Measurements from ENCODE around the gene GJB4.

Gene GJB4

DNA sequence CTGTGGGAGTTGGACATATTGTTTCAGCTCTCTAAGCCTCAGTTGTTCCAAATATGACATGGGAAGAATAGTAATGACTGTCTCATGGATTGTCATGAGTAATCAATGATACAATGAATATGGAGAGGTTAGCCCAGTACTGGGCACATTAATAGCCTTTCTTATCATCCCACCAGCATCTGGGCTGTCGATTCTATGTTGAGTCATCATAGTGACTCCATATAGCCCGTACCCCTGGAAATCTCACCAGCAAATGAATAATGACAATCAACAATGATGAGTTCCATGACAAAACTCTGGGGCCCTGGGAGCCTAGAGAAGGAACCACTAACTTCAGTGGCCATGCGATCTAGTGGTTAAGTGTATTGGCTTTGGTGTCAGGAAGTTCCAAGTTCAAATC, 44.4 kb upstream of the GJB4 start:
- Histone ChIP-seq H3K27me3 (ENCODE audit: control insufficient read depth, low read length) (peaks cover 8% of the 10 kb centered on the region; the same call in 1 of the 2 replicates), H3K4me1 (ENCODE audit: control insufficient read depth, low read length) (no peaks in the 10 kb centered on the region), H3K4me3 (ENCODE audit: low read length) (no peak overlapping the region), H3K9me3 (ENCODE audit: control insufficient read depth, insufficient read depth, low read length) (no peaks in the 10 kb centered on the region), H3K36me3 (ENCODE audit: control insufficient read depth, low read length) (no peaks in the 10 kb centered on the region), H3F3A (ENCODE audit: control insufficient read depth, insufficient read depth) (no peaks in the 10 kb centered on the region), H3K9me2 (replicated peaks; ENCODE audit: control insufficient read depth, low read length) (no peaks in the 10 kb centered on the region), H3K79me2 (ENCODE audit: control insufficient read depth, low read length) (no peaks in the 10 kb centered on the region), H4K20me1 (ENCODE audit: control insufficient read depth, insufficient read depth, low read depth, low read length) (no peaks in the 10 kb centered on the region; the same call in 1 of the 2 replicates), H3K27ac (ENCODE audit: low read depth, low read length) (no peak overlapping the region), H3K4me2 (ENCODE audit: low read length) (no peak overlapping the region)
- TF ChIP-seq EZH2phosphoT487 (IDR thresholded peaks at IDR 0.05; ENCODE audit: borderline replicate concordance, low read length), result no peak
- TF ChIP-seq, protein P1, sequence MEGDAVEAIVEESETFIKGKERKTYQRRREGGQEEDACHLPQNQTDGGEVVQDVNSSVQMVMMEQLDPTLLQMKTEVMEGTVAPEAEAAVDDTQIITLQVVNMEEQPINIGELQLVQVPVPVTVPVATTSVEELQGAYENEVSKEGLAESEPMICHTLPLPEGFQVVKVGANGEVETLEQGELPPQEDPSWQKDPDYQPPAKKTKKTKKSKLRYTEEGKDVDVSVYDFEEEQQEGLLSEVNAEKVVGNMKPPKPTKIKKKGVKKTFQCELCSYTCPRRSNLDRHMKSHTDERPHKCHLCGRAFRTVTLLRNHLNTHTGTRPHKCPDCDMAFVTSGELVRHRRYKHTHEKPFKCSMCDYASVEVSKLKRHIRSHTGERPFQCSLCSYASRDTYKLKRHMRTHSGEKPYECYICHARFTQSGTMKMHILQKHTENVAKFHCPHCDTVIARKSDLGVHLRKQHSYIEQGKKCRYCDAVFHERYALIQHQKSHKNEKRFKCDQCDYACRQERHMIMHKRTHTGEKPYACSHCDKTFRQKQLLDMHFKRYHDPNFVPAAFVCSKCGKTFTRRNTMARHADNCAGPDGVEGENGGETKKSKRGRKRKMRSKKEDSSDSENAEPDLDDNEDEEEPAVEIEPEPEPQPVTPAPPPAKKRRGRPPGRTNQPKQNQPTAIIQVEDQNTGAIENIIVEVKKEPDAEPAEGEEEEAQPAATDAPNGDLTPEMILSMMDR (IDR thresholded peaks at IDR 0.05; ENCODE audit: low read depth, low read length, poor library complexity, severe bottlenecking), result no peak

DNA sequence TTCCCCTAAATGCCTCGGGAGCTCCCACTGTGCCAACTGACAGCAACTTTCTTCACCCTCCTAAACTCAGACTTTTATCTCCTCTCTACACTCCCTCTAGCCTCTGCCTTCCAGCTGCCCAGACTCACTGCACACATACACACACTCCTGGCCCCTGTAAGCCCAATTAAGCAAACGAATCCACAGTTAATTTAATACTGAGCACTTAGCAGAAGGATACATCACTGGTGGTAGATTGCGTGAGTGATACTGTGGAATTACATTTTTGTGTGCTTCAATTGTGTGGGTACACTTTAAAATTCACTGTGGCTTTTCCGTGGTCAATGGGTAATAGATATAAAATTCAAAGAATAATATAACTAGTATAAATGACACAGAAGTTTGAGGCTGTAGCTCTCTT, 38.3 kb upstream of the GJB4 start:
- TF ChIP-seq, protein P1 (IDR thresholded peaks at IDR 0.05; ENCODE audit: low read depth, low read length, poor library complexity, severe bottlenecking), result no peak
- TF ChIP-seq EZH2phosphoT487 (IDR thresholded peaks at IDR 0.05; ENCODE audit: borderline replicate concordance, low read length), result no peak
- no peaks in the 10 kb centered on the region for H3K9me2 ChIP-seq (replicated peaks; ENCODE audit: control insufficient read depth, low read length)
- H3K36me3 ChIP-seq (ENCODE audit: control insufficient read depth, low read length), result no peaks in the 10 kb centered on the region
- no peaks in the 10 kb centered on the region for H3K79me2 ChIP-seq (ENCODE audit: control insufficient read depth, low read length)
- no peak overlapping the region for H3K27ac ChIP-seq (ENCODE audit: low read depth, low read length)
- H3K27me3 ChIP-seq (ENCODE audit: control insufficient read depth, low read length), result peaks cover 18% of the 10 kb centered on the region; the same call in 1 of the 2 replicates
- H3K9me3 ChIP-seq (ENCODE audit: control insufficient read depth, insufficient read depth, low read length), result no peaks in the 10 kb centered on the region
- no peaks in the 10 kb centered on the region for H3K4me1 ChIP-seq (ENCODE audit: control insufficient read depth, low read length)
- H3K4me3 ChIP-seq (ENCODE audit: low read length), result no peak overlapping the region
- H3K4me2 ChIP-seq (ENCODE audit: low read length), result no peak overlapping the region
- H3F3A ChIP-seq (ENCODE audit: control insufficient read depth, insufficient read depth), result no peaks in the 10 kb centered on the region
- no peaks in the 10 kb centered on the region; the same call in 1 of the 2 replicates for H4K20me1 ChIP-seq (ENCODE audit: control insufficient read depth, insufficient read depth, low read depth, low read length)

DNA sequence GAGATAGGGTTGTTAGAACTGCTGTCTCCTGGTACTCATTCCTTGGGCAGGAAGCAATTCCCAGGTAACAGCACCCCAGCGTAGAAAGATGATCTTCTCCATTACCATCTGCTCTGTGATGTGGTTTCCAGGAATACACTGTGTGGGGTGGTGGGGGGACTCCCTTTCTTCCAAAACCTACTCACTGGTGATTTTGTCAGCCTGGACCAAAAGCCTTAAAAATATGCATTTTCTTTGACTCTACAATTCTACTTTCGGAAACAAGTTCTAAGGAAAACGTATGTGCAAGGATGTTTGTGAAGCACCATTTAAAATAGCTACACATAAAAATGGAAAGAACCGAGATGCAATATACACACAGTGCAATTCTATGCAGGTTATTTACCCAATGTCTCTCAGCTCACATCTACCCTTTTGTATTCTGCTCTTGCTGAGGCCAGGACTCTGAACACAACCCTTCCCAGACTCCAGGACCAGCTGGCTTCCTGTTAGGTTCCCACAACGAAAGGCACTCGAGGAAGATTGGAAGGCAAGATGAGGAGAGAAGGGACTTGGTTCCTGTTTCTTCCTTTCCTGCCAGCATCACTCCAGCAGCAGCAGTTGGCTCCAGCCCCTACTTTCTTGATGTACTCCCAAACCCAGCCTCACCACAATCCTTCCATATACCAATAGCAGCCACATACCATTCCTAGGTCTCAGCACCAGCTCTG, 37.7 kb upstream of the GJB4 start:
- no peaks in the 10 kb centered on the region for H3K9me3 ChIP-seq (ENCODE audit: control insufficient read depth, insufficient read depth, low read length)
- no peak overlapping the region for H3K27ac ChIP-seq (ENCODE audit: low read depth, low read length)
- no peaks in the 10 kb centered on the region for H3K9me2 ChIP-seq (replicated peaks; ENCODE audit: control insufficient read depth, low read length)
- H3K4me2 ChIP-seq (ENCODE audit: low read length), result no peak overlapping the region
- TF ChIP-seq, protein P1 (IDR thresholded peaks at IDR 0.05; ENCODE audit: low read depth, low read length, poor library complexity, severe bottlenecking), result no peak
- no peak for TF ChIP-seq EZH2phosphoT487 (IDR thresholded peaks at IDR 0.05; ENCODE audit: borderline replicate concordance, low read length)
- H3K27me3 ChIP-seq (ENCODE audit: control insufficient read depth, low read length), result peaks cover 18% of the 10 kb centered on the region; the same call in 1 of the 2 replicates
- H3F3A ChIP-seq (ENCODE audit: control insufficient read depth, insufficient read depth), result no peaks in the 10 kb centered on the region
- H3K36me3 ChIP-seq (ENCODE audit: control insufficient read depth, low read length), result no peaks in the 10 kb centered on the region
- H3K4me3 ChIP-seq (ENCODE audit: low read length), result no peak overlapping the region
- no peaks in the 10 kb centered on the region for H3K4me1 ChIP-seq (ENCODE audit: control insufficient read depth, low read length)
- no peaks in the 10 kb centered on the region for H3K79me2 ChIP-seq (ENCODE audit: control insufficient read depth, low read length)
- no peaks in the 10 kb centered on the region; the same call in 1 of the 2 replicates for H4K20me1 ChIP-seq (ENCODE audit: control insufficient read depth, insufficient read depth, low read depth, low read length)
